Measurements from ENCODE around the gene PRR5. TPM values are rescaled to one million over a fixed set of nuclear protein-coding genes. Genes with fewer than 3 reads are reported as not detected.

PRR5 gene
- total and polyA plus RNA-seq, 2 of the 13 experiments (the other 11 are each of a cell fraction or from before 2014, with no cell fraction given): 11.6 to 27.5 TPM

- TF ChIP-seq RBAK (CRISPR knock-in tag; IDR thresholded peaks at IDR 0.05) (no peak), ZFP90 (CRISPR knock-in tag; IDR thresholded peaks at IDR 0.05; ENCODE audit: borderline replicate concordance) (no peak), ZXDC (CRISPR knock-in tag; IDR thresholded peaks at IDR 0.05) (0 out of 2 replicates have a peak, but pooled peaks have one; percentile 24), CSRNP2 (CRISPR knock-in tag; conservative IDR thresholded peaks at IDR 0.05; ENCODE audit: low read depth) (no peak), ARHGAP35 (CRISPR knock-in tag; IDR thresholded peaks at IDR 0.05; ENCODE audit: borderline replicate concordance) (no peak), ZBTB21 (CRISPR knock-in tag; IDR thresholded peaks at IDR 0.05) (no peak), MBNL3 (CRISPR knock-in tag; conservative IDR thresholded peaks at IDR 0.05) (no peak)
These were observed 34.8 kb downstream of the PRR5 start (continued) for GRCh38 chr22:44736581-44737405.
